Choroid plexus epithelial cell (primary cell): ENCODE results near the gene METAP2.

ENCODE experiments used
- DNase-seq: peaks from one replicate; pipeline ENCODE4 v3.0.0-alpha.2; 2010; ENCODE audit warnings: low read depth
- H3K4me3 ChIP-seq: 2 replicates; pipeline ENCODE4 v1.5.1; 2011; ENCODE audit warnings: low read depth, mild to moderate bottlenecking, control low read depth, low read length, moderate library complexity
- TF ChIP-seq, protein P1 (sequence below): conservative IDR thresholded peaks from 2 replicates; pipeline ENCODE4 v1.5.1; 2011; ENCODE audit warnings: low read depth, mild to moderate bottlenecking, control low read depth, inconsistent platforms, low read length, moderate library complexity

The METAP2 gene

DNA sequence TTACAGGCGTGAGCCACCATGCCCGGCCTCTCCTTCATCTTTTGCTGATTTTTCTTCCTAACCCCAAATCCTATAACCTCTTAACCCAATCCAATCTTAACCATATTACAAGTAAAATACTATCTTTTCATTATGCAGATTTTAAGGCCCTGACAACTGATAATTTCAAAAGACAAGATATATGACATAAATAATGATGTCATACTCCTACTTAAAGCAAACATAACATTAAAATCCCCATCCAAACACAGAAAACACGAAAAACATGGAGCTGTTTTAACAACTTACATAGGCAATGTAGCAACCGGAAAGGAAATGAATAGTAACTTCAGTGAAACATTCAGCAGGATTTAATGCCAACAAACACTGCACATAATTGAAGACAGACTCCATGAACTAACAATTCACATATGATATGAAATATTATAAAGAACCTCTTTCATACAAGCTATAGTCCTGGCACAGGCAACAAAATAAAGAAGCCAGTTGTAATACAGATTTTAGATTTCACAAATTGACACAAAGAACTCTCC, 55.8 kb downstream of the METAP2 start:
- TF ChIP-seq, protein P1, sequence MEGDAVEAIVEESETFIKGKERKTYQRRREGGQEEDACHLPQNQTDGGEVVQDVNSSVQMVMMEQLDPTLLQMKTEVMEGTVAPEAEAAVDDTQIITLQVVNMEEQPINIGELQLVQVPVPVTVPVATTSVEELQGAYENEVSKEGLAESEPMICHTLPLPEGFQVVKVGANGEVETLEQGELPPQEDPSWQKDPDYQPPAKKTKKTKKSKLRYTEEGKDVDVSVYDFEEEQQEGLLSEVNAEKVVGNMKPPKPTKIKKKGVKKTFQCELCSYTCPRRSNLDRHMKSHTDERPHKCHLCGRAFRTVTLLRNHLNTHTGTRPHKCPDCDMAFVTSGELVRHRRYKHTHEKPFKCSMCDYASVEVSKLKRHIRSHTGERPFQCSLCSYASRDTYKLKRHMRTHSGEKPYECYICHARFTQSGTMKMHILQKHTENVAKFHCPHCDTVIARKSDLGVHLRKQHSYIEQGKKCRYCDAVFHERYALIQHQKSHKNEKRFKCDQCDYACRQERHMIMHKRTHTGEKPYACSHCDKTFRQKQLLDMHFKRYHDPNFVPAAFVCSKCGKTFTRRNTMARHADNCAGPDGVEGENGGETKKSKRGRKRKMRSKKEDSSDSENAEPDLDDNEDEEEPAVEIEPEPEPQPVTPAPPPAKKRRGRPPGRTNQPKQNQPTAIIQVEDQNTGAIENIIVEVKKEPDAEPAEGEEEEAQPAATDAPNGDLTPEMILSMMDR: no peak
- H3K4me3 ChIP-seq: no peak overlapping the region
- DNase-seq: no peak

DNA sequence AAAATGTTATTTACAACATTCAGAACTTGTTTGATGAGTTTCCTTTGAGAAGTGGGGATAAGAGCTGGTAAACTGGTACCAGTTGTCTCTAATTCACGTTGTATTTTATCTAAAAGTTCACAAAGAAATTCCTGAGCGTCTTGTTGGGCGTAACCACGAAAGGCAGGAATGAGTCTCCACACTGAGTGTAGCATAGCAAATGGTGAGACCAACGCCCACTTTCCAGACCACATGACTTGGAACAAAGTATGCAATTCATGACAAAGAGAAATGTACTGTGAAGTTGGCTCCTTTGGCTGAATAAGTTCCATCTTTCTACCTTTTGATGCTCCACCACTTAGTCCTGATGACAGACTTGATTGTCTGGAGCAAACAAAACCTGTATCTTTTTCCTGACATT, 58.9 kb downstream of the METAP2 start:
- TF ChIP-seq, protein P1: no peak
- H3K4me3 ChIP-seq: no peak overlapping the region
- peak; percentile 61 for DNase-seq

DNA sequence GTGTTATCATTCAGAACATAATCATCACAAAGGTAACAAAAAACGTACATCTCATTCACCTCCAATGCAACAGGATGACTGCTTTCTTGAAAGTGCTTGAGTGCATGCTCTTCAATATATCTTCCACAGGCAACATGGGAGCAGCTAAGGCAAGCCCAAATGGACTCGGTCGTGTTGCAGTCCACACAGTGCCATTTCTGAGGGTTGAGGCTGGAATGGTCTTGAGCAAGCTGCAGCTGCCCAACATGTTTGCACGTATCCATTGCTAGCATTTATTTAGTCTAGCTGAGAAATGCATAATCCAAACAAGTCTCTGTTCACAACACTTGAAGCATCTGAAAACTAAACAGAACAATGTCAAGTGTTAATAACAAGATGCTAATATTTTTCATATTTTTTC, 60.0 kb downstream of the METAP2 start:
- DNase-seq: peak; percentile 6
- no peak overlapping the region for H3K4me3 ChIP-seq
- TF ChIP-seq, protein P1: no peak

DNA sequence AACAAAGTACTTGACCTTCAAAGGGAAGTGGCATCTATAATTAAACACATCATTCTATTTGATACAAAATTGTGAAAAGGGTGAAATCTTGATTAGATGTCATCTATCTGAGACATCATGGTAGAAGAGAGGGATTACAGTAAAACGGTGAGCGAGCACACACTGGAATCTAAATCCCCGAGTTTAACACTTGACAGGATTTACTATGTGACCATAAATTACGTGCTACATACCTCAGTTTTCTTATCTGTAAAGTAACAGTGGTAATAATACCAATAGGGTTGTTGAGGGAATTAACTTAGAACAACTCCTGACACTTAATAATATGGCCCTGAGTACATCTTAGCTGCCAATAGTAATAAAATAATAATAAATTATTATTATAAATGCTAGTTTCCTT, 64.1 kb downstream of the METAP2 start:
- DNase-seq: no peak
- TF ChIP-seq, protein P1: no peak
- H3K4me3 ChIP-seq: no peak overlapping the region

DNA sequence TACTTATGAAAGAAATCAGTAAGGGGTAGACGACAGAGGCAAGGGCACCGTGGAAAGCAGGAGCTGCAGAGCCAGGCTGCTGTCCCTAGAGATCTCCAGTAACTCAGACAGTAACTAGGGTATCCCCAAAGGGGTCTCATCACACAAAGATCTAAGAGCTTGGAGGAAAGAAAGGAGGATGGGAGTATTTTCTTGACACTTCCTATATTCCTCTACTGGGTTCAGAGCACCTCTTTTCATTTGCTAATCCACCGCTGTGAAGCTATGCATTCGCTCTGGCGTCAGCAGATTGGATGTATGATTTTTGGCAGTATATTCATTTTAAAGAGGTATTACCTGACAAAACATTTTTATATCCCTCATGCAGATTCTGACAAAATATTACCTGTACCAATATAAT, 64.7 kb downstream of the METAP2 start:
- DNase-seq: no peak
- TF ChIP-seq, protein P1: no peak

DNA sequence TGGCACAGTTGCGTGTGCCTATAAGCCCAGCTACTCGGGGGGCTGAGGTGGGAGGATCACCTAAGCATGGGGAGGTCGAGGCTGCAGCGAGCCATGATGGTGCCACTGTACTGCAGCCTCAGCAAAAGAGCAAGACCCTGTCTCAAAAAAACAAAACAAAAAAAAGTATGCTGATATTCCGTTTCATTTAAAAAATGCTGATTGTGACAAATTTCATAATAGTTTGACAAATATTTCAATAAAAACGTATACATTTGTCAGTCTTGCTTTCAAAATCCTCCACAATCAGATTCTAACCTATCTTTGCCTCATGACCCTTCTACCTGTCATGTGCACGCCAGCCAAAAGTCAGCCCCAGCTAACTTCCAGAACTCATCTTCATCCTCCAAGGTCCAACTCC, 67.5 kb downstream of the METAP2 start:
- TF ChIP-seq, protein P1: no peak
- DNase-seq: no peak
- no peak overlapping the region for H3K4me3 ChIP-seq

More for the DNA sequence above, 64.7 kb downstream of the METAP2 start:
- no peak overlapping the region for H3K4me3 ChIP-seq

DNA sequence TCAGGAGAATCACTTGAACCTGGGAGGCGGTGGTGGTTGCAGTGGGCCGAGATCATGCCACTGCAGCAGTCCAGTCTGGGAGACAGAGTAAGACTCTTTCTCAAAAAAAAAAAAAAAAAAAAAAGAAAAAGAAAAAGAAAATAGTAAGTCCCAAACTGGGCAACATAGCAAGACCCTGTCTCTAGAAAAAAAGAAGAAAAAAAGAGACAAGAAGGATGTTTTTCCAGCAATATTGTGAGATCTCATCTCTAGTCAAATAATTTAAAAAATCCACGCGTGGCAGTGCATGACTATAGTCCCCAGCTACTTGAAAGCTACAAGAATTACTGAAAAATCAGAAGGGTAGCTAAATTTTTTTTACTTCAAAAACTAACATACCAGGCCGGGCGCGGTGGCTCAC, 69.4 kb downstream of the METAP2 start:
- no peak overlapping the region for H3K4me3 ChIP-seq
- DNase-seq: no peak
- TF ChIP-seq, protein P1: no peak
